Measurements from ENCODE around the gene PIP5K1C.

PIP5K1C gene

GRCh38 chr19:3659746-3660112, 40.5 kb downstream of the PIP5K1C start:
- Histone ChIP-seq H3K4me1 (ENCODE audit: insufficient read depth, poor library complexity, severe bottlenecking) (peaks cover 11% of the 10 kb centered on the region), H3K9me3 (ENCODE audit: severe bottlenecking) (no peaks in the 10 kb centered on the region), H3K4me3 (ENCODE audit: severe bottlenecking) (no peak overlapping the region), H3K27ac (ENCODE audit: poor library complexity, severe bottlenecking) (no peak overlapping the region), H3K36me3 (ENCODE audit: low read depth) (peaks cover 6% of the 10 kb centered on the region; the same call in 1 of the 2 replicates), H3K27me3 (ENCODE audit: insufficient read depth, poor library complexity, severe bottlenecking) (no peaks in the 10 kb centered on the region)
- no peak for ATAC-seq (ENCODE audit: low read depth)
- TF ChIP-seq CTCF (IDR thresholded peaks at IDR 0.05; ENCODE audit: poor library complexity, severe bottlenecking), result no peak
- no peak for DNase-seq (ENCODE audit: low spot score)

- TF ChIP-seq CTCF (IDR thresholded peaks at IDR 0.05; ENCODE audit: poor library complexity, severe bottlenecking), result no peak
- Histone ChIP-seq H3K27me3 (ENCODE audit: insufficient read depth, poor library complexity, severe bottlenecking) (no peaks in the 10 kb centered on the region), H3K27ac (ENCODE audit: poor library complexity, severe bottlenecking) (no peak overlapping the region), H3K4me3 (ENCODE audit: severe bottlenecking) (no peak overlapping the region), H3K9me3 (ENCODE audit: severe bottlenecking) (no peaks in the 10 kb centered on the region), H3K4me1 (ENCODE audit: insufficient read depth, poor library complexity, severe bottlenecking) (peaks cover 11% of the 10 kb centered on the region), H3K36me3 (ENCODE audit: low read depth) (peaks cover 6% of the 10 kb centered on the region; the same call in 1 of the 2 replicates)
- ATAC-seq (ENCODE audit: low read depth) (no peak), DNase-seq (ENCODE audit: low spot score) (no peak)
These were observed 41.2 kb downstream of the PIP5K1C start for GRCh38 chr19:3658870-3659745.

GRCh38 chr19:3658004-3658869, 42.0 kb downstream of the PIP5K1C start:
- DNase-seq (ENCODE audit: low spot score), result no peak
- Histone ChIP-seq H3K4me1 (ENCODE audit: insufficient read depth, poor library complexity, severe bottlenecking) (peaks cover 11% of the 10 kb centered on the region), H3K9me3 (ENCODE audit: severe bottlenecking) (no peaks in the 10 kb centered on the region)

GRCh38 chr19:3657395-3657769, 42.9 kb downstream of the PIP5K1C start:
- TF ChIP-seq CTCF (IDR thresholded peaks at IDR 0.05; ENCODE audit: poor library complexity, severe bottlenecking), result no peak
- H3K4me1 ChIP-seq (ENCODE audit: insufficient read depth, poor library complexity, severe bottlenecking), result peaks cover 11% of the 10 kb centered on the region
- DNase-seq (ENCODE audit: low spot score), result no peak
- no peaks in the 10 kb centered on the region for H3K9me3 ChIP-seq (ENCODE audit: severe bottlenecking)
- H3K27ac ChIP-seq (ENCODE audit: poor library complexity, severe bottlenecking), result no peak overlapping the region
- no peak overlapping the region for H3K4me3 ChIP-seq (ENCODE audit: severe bottlenecking)
- H3K27me3 ChIP-seq (ENCODE audit: insufficient read depth, poor library complexity, severe bottlenecking), result no peaks in the 10 kb centered on the region
- peaks cover 9% of the 10 kb centered on the region; the same call in 1 of the 2 replicates for H3K36me3 ChIP-seq (ENCODE audit: low read depth)
- ATAC-seq (ENCODE audit: low read depth), result no peak

More at GRCh38 chr19:3658004-3658869, 42.0 kb downstream of the PIP5K1C start:
- no peak for ATAC-seq (ENCODE audit: low read depth)
- H3K4me3 ChIP-seq (ENCODE audit: severe bottlenecking), result no peak overlapping the region
- TF ChIP-seq CTCF (IDR thresholded peaks at IDR 0.05; ENCODE audit: poor library complexity, severe bottlenecking), result no peak
- no peaks in the 10 kb centered on the region for H3K27me3 ChIP-seq (ENCODE audit: insufficient read depth, poor library complexity, severe bottlenecking)
- no peak overlapping the region for H3K27ac ChIP-seq (ENCODE audit: poor library complexity, severe bottlenecking)
- peaks cover 6% of the 10 kb centered on the region; the same call in 1 of the 2 replicates for H3K36me3 ChIP-seq (ENCODE audit: low read depth)

All from RWPE2 (cell line).